Mesothelial cell of epicardium (in vitro differentiated cells): Measurements from ENCODE around the gene FAM241B. TPM values are rescaled to one million over a fixed set of nuclear protein-coding genes. Genes with fewer than 3 reads are reported as not detected.

Experiments
- DNase-seq, 2 experiments: peaks; one replicate each; pipeline ENCODE4 v3.0.0; 2021; ENCODE audit warnings: low spot score in 2 of 2; ENCODE audit not compliant: unreplicated experiment in 2 of 2
- H3K27ac Mint-ChIP-seq: 2 replicates; pipeline ENCODE4 v1.8.0; 2021; ENCODE audit warnings: mixed read lengths
- H3K27me3 Mint-ChIP-seq: 2 replicates; pipeline ENCODE4 v1.8.0; 2021; ENCODE audit warnings: low read depth, mixed read lengths
- H3K36me3 Mint-ChIP-seq: 2 replicates; pipeline ENCODE4 v1.8.0; 2021; ENCODE audit warnings: mixed read lengths
- H3K4me1 Mint-ChIP-seq: 2 replicates; pipeline ENCODE4 v1.8.0; 2021; ENCODE audit warnings: mixed read lengths
- H3K4me3 Mint-ChIP-seq: 2 replicates; pipeline ENCODE4 v1.8.0; 2021; ENCODE audit warnings: mild to moderate bottlenecking, moderate library complexity, mixed read lengths
- H3K9me3 Mint-ChIP-seq: 2 replicates; pipeline ENCODE4 v1.8.0; 2021; ENCODE audit warnings: mixed read lengths
- total RNA-seq: library from RNA; stranded (reverse); gene quantifications from 3 replicates; pipeline ENCODE4 v1.2.1, GENCODE V29; 2021
- TF ChIP-seq, protein P1 (sequence below): fragments of 200-600 bp; sonication (generic); IDR thresholded peaks from one replicate; pipeline ENCODE4 v1.5.0; 2021; ENCODE audit warnings: antibody characterized with exemption; ENCODE audit not compliant: unreplicated experiment

The FAM241B gene
- total RNA-seq, 1 donor from 2014 or later: 20.1 TPM

- no peak for DNase-seq
- TF ChIP-seq, protein P1, sequence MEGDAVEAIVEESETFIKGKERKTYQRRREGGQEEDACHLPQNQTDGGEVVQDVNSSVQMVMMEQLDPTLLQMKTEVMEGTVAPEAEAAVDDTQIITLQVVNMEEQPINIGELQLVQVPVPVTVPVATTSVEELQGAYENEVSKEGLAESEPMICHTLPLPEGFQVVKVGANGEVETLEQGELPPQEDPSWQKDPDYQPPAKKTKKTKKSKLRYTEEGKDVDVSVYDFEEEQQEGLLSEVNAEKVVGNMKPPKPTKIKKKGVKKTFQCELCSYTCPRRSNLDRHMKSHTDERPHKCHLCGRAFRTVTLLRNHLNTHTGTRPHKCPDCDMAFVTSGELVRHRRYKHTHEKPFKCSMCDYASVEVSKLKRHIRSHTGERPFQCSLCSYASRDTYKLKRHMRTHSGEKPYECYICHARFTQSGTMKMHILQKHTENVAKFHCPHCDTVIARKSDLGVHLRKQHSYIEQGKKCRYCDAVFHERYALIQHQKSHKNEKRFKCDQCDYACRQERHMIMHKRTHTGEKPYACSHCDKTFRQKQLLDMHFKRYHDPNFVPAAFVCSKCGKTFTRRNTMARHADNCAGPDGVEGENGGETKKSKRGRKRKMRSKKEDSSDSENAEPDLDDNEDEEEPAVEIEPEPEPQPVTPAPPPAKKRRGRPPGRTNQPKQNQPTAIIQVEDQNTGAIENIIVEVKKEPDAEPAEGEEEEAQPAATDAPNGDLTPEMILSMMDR: no peak
- peaks cover 35% of the 10 kb centered on the region for H3K4me1 Mint-ChIP-seq
- no peak overlapping the region for H3K4me3 Mint-ChIP-seq
- H3K27ac Mint-ChIP-seq: peak overlapping the region; percentile 77
- H3K27me3 Mint-ChIP-seq: peaks cover 8% of the 10 kb centered on the region
- no peaks in the 10 kb centered on the region for H3K36me3 Mint-ChIP-seq
- H3K9me3 Mint-ChIP-seq: no peaks in the 10 kb centered on the region
These were observed 15.5 kb downstream of the FAM241B start for GRCh38 chr10:69645296-69646184.

DNA sequence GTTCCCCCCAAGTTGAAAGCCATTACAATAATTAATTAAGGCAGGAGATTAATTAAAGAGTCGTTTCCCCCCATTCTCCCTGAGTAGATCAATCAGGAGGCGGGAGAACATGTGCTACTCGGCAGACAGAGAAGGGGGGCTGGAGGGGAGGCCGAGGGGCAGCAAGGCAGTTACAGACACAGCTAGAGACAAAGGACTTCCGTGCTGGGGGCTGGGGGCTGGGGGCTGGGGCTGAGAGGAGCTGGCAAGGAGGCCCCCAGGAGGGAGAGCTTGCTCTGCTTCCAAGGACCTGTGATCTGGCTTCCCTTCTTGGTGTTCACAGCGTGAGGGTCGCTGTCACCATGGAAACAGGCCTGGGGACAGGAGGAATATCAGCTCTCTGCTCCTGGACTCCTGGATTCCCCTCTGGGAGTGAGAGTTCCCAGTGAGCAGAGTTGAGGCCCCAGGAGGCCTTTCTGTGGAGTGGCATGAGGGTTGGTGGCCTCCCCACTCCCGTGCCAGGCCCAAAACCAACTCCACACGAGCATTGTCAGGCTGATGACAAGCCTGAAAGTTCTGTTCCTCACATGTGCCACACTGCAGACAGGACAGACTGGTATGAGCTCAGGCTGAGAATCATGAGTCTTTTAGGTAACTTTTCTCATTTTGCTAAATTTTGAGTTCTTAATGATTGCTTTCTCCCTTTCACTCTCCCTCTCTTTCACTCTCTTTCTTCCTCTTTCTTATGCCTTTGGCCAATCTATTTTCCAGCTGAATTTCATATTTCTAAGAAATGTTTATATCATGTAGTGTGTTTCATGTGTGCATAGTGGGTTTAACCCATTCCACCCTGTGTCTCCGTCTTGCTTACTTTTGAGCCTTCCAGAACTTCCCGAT, 16.4 kb downstream of the FAM241B start:
- DNase-seq: no peak
- peaks cover 35% of the 10 kb centered on the region for H3K4me1 Mint-ChIP-seq
- H3K36me3 Mint-ChIP-seq: no peaks in the 10 kb centered on the region

GRCh38 chr10:69647126-69647525, 17.1 kb downstream of the FAM241B start:
- TF ChIP-seq, protein P1: no peak
- no peaks in the 10 kb centered on the region for H3K36me3 Mint-ChIP-seq
- H3K4me3 Mint-ChIP-seq: no peak overlapping the region
- peaks cover 8% of the 10 kb centered on the region for H3K27me3 Mint-ChIP-seq
- H3K27ac Mint-ChIP-seq: peak overlapping the region; percentile 32
- no peak for DNase-seq
- no peaks in the 10 kb centered on the region for H3K9me3 Mint-ChIP-seq
- peaks cover 35% of the 10 kb centered on the region for H3K4me1 Mint-ChIP-seq

More for the DNA sequence above, 16.4 kb downstream of the FAM241B start:
- H3K27me3 Mint-ChIP-seq: peaks cover 8% of the 10 kb centered on the region
- TF ChIP-seq, protein P1: no peak
- peak overlapping the region; percentile 83 for H3K27ac Mint-ChIP-seq
- H3K4me3 Mint-ChIP-seq: no peak overlapping the region
- no peaks in the 10 kb centered on the region for H3K9me3 Mint-ChIP-seq

GRCh38 chr10:69647819-69648218, 17.8 kb downstream of the FAM241B start:
- no peak overlapping the region for H3K4me3 Mint-ChIP-seq
- DNase-seq: no peak
- H3K4me1 Mint-ChIP-seq: peaks cover 35% of the 10 kb centered on the region
- no peaks in the 10 kb centered on the region for H3K36me3 Mint-ChIP-seq
- H3K9me3 Mint-ChIP-seq: no peaks in the 10 kb centered on the region
- TF ChIP-seq, protein P1: no peak
- H3K27ac Mint-ChIP-seq: no peak overlapping the region
- peaks cover 6% of the 10 kb centered on the region for H3K27me3 Mint-ChIP-seq

DNA sequence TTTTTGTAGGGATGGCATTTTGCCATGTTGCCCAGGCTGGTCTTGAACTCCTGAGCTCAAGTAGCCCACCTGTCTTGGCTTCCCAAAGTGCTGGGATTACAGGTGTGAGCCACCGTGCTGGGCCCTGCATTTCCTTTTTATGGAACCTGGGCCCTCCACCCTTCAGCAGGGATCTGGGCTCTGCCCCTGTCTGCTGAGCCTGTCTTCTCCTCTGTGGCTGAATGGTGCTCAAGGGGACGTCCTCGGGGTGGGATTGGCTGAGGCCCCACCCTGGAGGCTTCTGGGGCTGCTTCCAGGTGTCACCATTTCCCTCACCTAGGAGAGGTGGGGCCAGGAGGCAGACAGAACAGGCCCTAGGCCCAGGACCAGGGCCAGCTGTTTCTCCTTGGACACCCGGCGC, 18.4 kb downstream of the FAM241B start:
- H3K4me1 Mint-ChIP-seq: peaks cover 35% of the 10 kb centered on the region
- no peak overlapping the region for H3K4me3 Mint-ChIP-seq
- TF ChIP-seq, protein P1: no peak
- H3K9me3 Mint-ChIP-seq: no peaks in the 10 kb centered on the region
- H3K27ac Mint-ChIP-seq: no peak overlapping the region
- DNase-seq: no peak
- peaks cover 2% of the 10 kb centered on the region for H3K27me3 Mint-ChIP-seq
- no peaks in the 10 kb centered on the region for H3K36me3 Mint-ChIP-seq
